ENCODE measurements around the gene SERPINE2. TPM values are rescaled to one million over a fixed set of nuclear protein-coding genes. Genes with fewer than 3 reads are reported as not detected.

SERPINE2 gene
- total RNA-seq, 4 donors from 2014 or later, result 7.0 to 16.5 (median 10.0) TPM

GRCh38 chr2:224060783-224061482 is 21.8 kb upstream of the SERPINE2 start:
- no peaks in the 10 kb centered on the region for H3K9me3 ChIP-seq
- WGBS, result 83% methylated on average over 2 of the region's 2 CpGs
- no peaks in the 10 kb centered on the region for H3K36me3 ChIP-seq
- no peaks in the 10 kb centered on the region for H3K4me1 ChIP-seq
- H3K27ac ChIP-seq, result no peak overlapping the region
- no peak for TF ChIP-seq CTCF (IDR thresholded peaks at IDR 0.05)
- TF ChIP-seq EP300 (IDR thresholded peaks at IDR 0.05), result no peak
- TF ChIP-seq POLR2A (IDR thresholded peaks at IDR 0.05), result no peak
- no peak for TF ChIP-seq POLR2AphosphoS5 (IDR thresholded peaks at IDR 0.05)
- DNase-seq (ENCODE audit: low spot score in 2 of 2), result no peak
- H3K4me3 ChIP-seq, result no peak overlapping the region
- no peaks in the 10 kb centered on the region for H3K27me3 ChIP-seq

GRCh38 chr2:224059178-224059577 is 20.1 kb upstream of the SERPINE2 start:
- Histone ChIP-seq H3K27me3 (no peaks in the 10 kb centered on the region), H3K4me3 (no peak overlapping the region), H3K36me3 (no peaks in the 10 kb centered on the region), H3K27ac (no peak overlapping the region), H3K4me1 (no peaks in the 10 kb centered on the region), H3K9me3 (no peaks in the 10 kb centered on the region)
- DNase-seq (ENCODE audit: low spot score in 2 of 2), result no peak
- TF ChIP-seq POLR2AphosphoS5 (IDR thresholded peaks at IDR 0.05) (no peak), EP300 (IDR thresholded peaks at IDR 0.05) (no peak), CTCF (IDR thresholded peaks at IDR 0.05) (no peak), POLR2A (IDR thresholded peaks at IDR 0.05) (no peak)
- 93% methylated on average over 1 of the region's 1 CpG for WGBS

- TF ChIP-seq POLR2AphosphoS5 (IDR thresholded peaks at IDR 0.05) (no peak), CTCF (IDR thresholded peaks at IDR 0.05) (no peak), EP300 (IDR thresholded peaks at IDR 0.05) (no peak), POLR2A (IDR thresholded peaks at IDR 0.05) (no peak)
- WGBS, result 71% methylated on average over 2 of the region's 2 CpGs
Observed at GRCh38 chr2:224058048-224058775, 19.1 kb upstream of the SERPINE2 start.

GRCh38 chr2:224056889-224057288 is 17.8 kb upstream of the SERPINE2 start:
- DNase-seq (ENCODE audit: low spot score in 2 of 2), result no peak
- TF ChIP-seq CTCF (IDR thresholded peaks at IDR 0.05), result no peak
- no peak for TF ChIP-seq EP300 (IDR thresholded peaks at IDR 0.05)
- TF ChIP-seq POLR2AphosphoS5 (IDR thresholded peaks at IDR 0.05), result no peak
- TF ChIP-seq POLR2A (IDR thresholded peaks at IDR 0.05), result no peak
- H3K9me3 ChIP-seq, result no peaks in the 10 kb centered on the region
- H3K27ac ChIP-seq, result no peak overlapping the region
- H3K36me3 ChIP-seq, result no peaks in the 10 kb centered on the region
- H3K27me3 ChIP-seq, result no peaks in the 10 kb centered on the region
- no peak overlapping the region for H3K4me3 ChIP-seq
- WGBS, result 93% methylated on average over 1 of the region's 1 CpG
- no peaks in the 10 kb centered on the region for H3K4me1 ChIP-seq

More at GRCh38 chr2:224058048-224058775, 19.1 kb upstream of the SERPINE2 start:
- Histone ChIP-seq H3K9me3 (no peaks in the 10 kb centered on the region), H3K27ac (no peak overlapping the region), H3K27me3 (no peaks in the 10 kb centered on the region), H3K36me3 (no peaks in the 10 kb centered on the region), H3K4me1 (no peaks in the 10 kb centered on the region), H3K4me3 (no peak overlapping the region)
- no peak for DNase-seq (ENCODE audit: low spot score in 2 of 2)

- H3K4me3 ChIP-seq, result no peak overlapping the region
- H3K36me3 ChIP-seq, result no peaks in the 10 kb centered on the region
- H3K27ac ChIP-seq, result no peak overlapping the region
- no peak for TF ChIP-seq POLR2A (IDR thresholded peaks at IDR 0.05)
- no peak for TF ChIP-seq POLR2AphosphoS5 (IDR thresholded peaks at IDR 0.05)
- TF ChIP-seq CTCF (IDR thresholded peaks at IDR 0.05), result no peak
- TF ChIP-seq EP300 (IDR thresholded peaks at IDR 0.05), result no peak
- 88% methylated on average over 3 of the region's 3 CpGs for WGBS
- no peak for DNase-seq (ENCODE audit: low spot score in 2 of 2)
- H3K9me3 ChIP-seq, result no peaks in the 10 kb centered on the region
- no peaks in the 10 kb centered on the region for H3K27me3 ChIP-seq
- no peaks in the 10 kb centered on the region for H3K4me1 ChIP-seq
Observed at GRCh38 chr2:224055101-224055500, 16.0 kb upstream of the SERPINE2 start.
